Measurements from ENCODE around the gene TRAF2.

TRAF2 gene

GRCh38 chr9:136927343-136928271 lies 41.3 kb downstream of the TRAF2 start:
- no peaks in the 10 kb centered on the region for H3F3A ChIP-seq (ENCODE audit: insufficient read depth, low read length)
- no peak overlapping the region for H3K4me2 ChIP-seq (ENCODE audit: low read depth, low read length)
- no peaks in the 10 kb centered on the region for H3K79me2 ChIP-seq (ENCODE audit: low read length)
- H3K9me3 ChIP-seq (replicated peaks; ENCODE audit: insufficient read depth, low read length): no peaks in the 10 kb centered on the region
- TF ChIP-seq EZH2phosphoT487 (IDR thresholded peaks at IDR 0.05; ENCODE audit: low read length) (no peak), EZH2 (optimal IDR thresholded peaks at IDR 0.05; ENCODE audit: low read depth, low read length) (no peak), CTCF (IDR thresholded peaks at IDR 0.05; ENCODE audit: low read length) (no peak)
- no peak for DNase-seq
- H3K27ac ChIP-seq (ENCODE audit: low read length): no peak overlapping the region
- H3K9ac ChIP-seq (ENCODE audit: low read length): no peak overlapping the region
- no peaks in the 10 kb centered on the region for H3K9me2 ChIP-seq (replicated peaks; ENCODE audit: insufficient read depth, low read length)
- no peak overlapping the region for H3K4me3 ChIP-seq (ENCODE audit: low read length)
- no peak overlapping the region for H2AFZ ChIP-seq (ENCODE audit: low read length)
- H4K20me1 ChIP-seq (ENCODE audit: insufficient read depth, low read length): no peaks in the 10 kb centered on the region
- no peaks in the 10 kb centered on the region; the same call in 1 of the 2 replicates for H3K36me3 ChIP-seq (replicated peaks; ENCODE audit: insufficient read depth, low read length)
- no peaks in the 10 kb centered on the region for H3K27me3 ChIP-seq (replicated peaks; ENCODE audit: insufficient read depth, low read length)
- H3K4me1 ChIP-seq (ENCODE audit: low read length): no peaks in the 10 kb centered on the region

- no peak overlapping the region for H3K4me3 ChIP-seq (ENCODE audit: low read length)
- DNase-seq: no peak
- no peaks in the 10 kb centered on the region for H3K4me1 ChIP-seq (ENCODE audit: low read length)
- no peak overlapping the region for H3K27ac ChIP-seq (ENCODE audit: low read length)
- no peaks in the 10 kb centered on the region for H4K20me1 ChIP-seq (ENCODE audit: insufficient read depth, low read length)
- no peaks in the 10 kb centered on the region; the same call in 1 of the 2 replicates for H3K36me3 ChIP-seq (replicated peaks; ENCODE audit: insufficient read depth, low read length)
- TF ChIP-seq CTCF (IDR thresholded peaks at IDR 0.05; ENCODE audit: low read length) (no peak), EZH2phosphoT487 (IDR thresholded peaks at IDR 0.05; ENCODE audit: low read length) (no peak)
- no peaks in the 10 kb centered on the region for H3K9me3 ChIP-seq (replicated peaks; ENCODE audit: insufficient read depth, low read length)
- H3K9me2 ChIP-seq (replicated peaks; ENCODE audit: insufficient read depth, low read length): no peaks in the 10 kb centered on the region
- no peak overlapping the region for H2AFZ ChIP-seq (ENCODE audit: low read length)
- no peaks in the 10 kb centered on the region for H3K79me2 ChIP-seq (ENCODE audit: low read length)
- no peaks in the 10 kb centered on the region for H3K27me3 ChIP-seq (replicated peaks; ENCODE audit: insufficient read depth, low read length)
- H3F3A ChIP-seq (ENCODE audit: insufficient read depth, low read length): no peaks in the 10 kb centered on the region
- H3K9ac ChIP-seq (ENCODE audit: low read length): no peak overlapping the region
- no peak overlapping the region for H3K4me2 ChIP-seq (ENCODE audit: low read depth, low read length)
Measured at GRCh38 chr9:136928591-136928990, 42.3 kb downstream of the TRAF2 start.

GRCh38 chr9:136930014-136930413 lies 43.7 kb downstream of the TRAF2 start:
- H3K27me3 ChIP-seq (replicated peaks; ENCODE audit: insufficient read depth, low read length): no peaks in the 10 kb centered on the region
- H3F3A ChIP-seq (ENCODE audit: insufficient read depth, low read length): no peaks in the 10 kb centered on the region
- H3K4me2 ChIP-seq (ENCODE audit: low read depth, low read length): no peak overlapping the region
- H3K9ac ChIP-seq (ENCODE audit: low read length): no peak overlapping the region
- TF ChIP-seq EZH2phosphoT487 (IDR thresholded peaks at IDR 0.05; ENCODE audit: low read length): no peak
- no peak for TF ChIP-seq CTCF (IDR thresholded peaks at IDR 0.05; ENCODE audit: low read length)
- TF ChIP-seq EZH2 (optimal IDR thresholded peaks at IDR 0.05; ENCODE audit: low read depth, low read length): no peak
- H2AFZ ChIP-seq (ENCODE audit: low read length): no peak overlapping the region
- H3K9me3 ChIP-seq (replicated peaks; ENCODE audit: insufficient read depth, low read length): no peaks in the 10 kb centered on the region
- H3K36me3 ChIP-seq (replicated peaks; ENCODE audit: insufficient read depth, low read length): no peaks in the 10 kb centered on the region
- DNase-seq: no peak
- no peak overlapping the region for H3K27ac ChIP-seq (ENCODE audit: low read length)
- no peaks in the 10 kb centered on the region for H3K4me1 ChIP-seq (ENCODE audit: low read length)
- no peak overlapping the region for H3K4me3 ChIP-seq (ENCODE audit: low read length)
- H3K9me2 ChIP-seq (replicated peaks; ENCODE audit: insufficient read depth, low read length): no peaks in the 10 kb centered on the region
- H3K79me2 ChIP-seq (ENCODE audit: low read length): no peaks in the 10 kb centered on the region
- H4K20me1 ChIP-seq (ENCODE audit: insufficient read depth, low read length): no peaks in the 10 kb centered on the region

All from MM.1S (cell line).